M059J (cell line): ENCODE measurements around the gene ZNF436. TPM values are rescaled to one million over a fixed set of nuclear protein-coding genes. Genes with fewer than 3 reads are reported as not detected.
A peak's percentile ranks its signal among the peaks of the same experiment; 100 is the strongest.

Experiments
- DNase-seq: peaks from one replicate; pipeline ENCODE4 v3.0.0-alpha.2; 2012; ENCODE audit warnings: low read depth
- total RNA-seq: library from RNA; depleted of rRNA; stranded (reverse); fragments of >200 nt; shearing (Covaris generic); gene quantifications from 2 replicates; pipeline ENCODE4 v1.2.3, GENCODE V29; 2014; rRNA removed

The ZNF436 gene
- 18.3 and 18.6 TPM in 2 replicates for total RNA-seq

GRCh38 chr1:23369335-23370013 is at the start of gene ZNF436:
Gene ZNF436 (minus strand): TSS chr1:23369836. CDS start chr1:23368005, 1,831 bp downstream.
- peak; percentile 90 for DNase-seq

- no peak for DNase-seq
Observed at GRCh38 chr1:23419180-23419579, 49.5 kb upstream of the ZNF436 start.

GRCh38 chr1:23417570-23417969 is 47.9 kb upstream of the ZNF436 start:
- DNase-seq, result peak; percentile 20

GRCh38 chr1:23416964-23417363 is 47.3 kb upstream of the ZNF436 start:
- no peak for DNase-seq

GRCh38 chr1:23408797-23409290 is 39.2 kb upstream of the ZNF436 start:
- no peak for DNase-seq

- peak; percentile 23 for DNase-seq
Observed at GRCh38 chr1:23407016-23407630, 37.5 kb upstream of the ZNF436 start.

GRCh38 chr1:23405946-23406345 is 36.3 kb upstream of the ZNF436 start:
- no peak for DNase-seq

- DNase-seq, result peak; percentile 100
Observed at GRCh38 chr1:23403735-23404486, 34.3 kb upstream of the ZNF436 start.

- DNase-seq, result no peak
Observed at GRCh38 chr1:23403355-23403734, 33.7 kb upstream of the ZNF436 start.

GRCh38 chr1:23403038-23403336 is 33.4 kb upstream of the ZNF436 start:
- peak; percentile 94 for DNase-seq

GRCh38 chr1:23402286-23403037 is 32.8 kb upstream of the ZNF436 start:
- DNase-seq, result peak; percentile 71

- DNase-seq, result peak; percentile 36
Observed at GRCh38 chr1:23401313-23401712, 31.7 kb upstream of the ZNF436 start.

GRCh38 chr1:23400324-23401114 is 30.9 kb upstream of the ZNF436 start:
- DNase-seq, result no peak

- no peak for DNase-seq
Observed at GRCh38 chr1:23399229-23399628, 29.6 kb upstream of the ZNF436 start.

- DNase-seq, result no peak
Observed at GRCh38 chr1:23397908-23398307, 28.3 kb upstream of the ZNF436 start.

GRCh38 chr1:23396380-23396779 is 26.7 kb upstream of the ZNF436 start:
- DNase-seq, result no peak

- no peak for DNase-seq
Observed at GRCh38 chr1:23395849-23396248, 26.2 kb upstream of the ZNF436 start.

- no peak for DNase-seq
Observed at GRCh38 chr1:23395154-23395724, 25.6 kb upstream of the ZNF436 start.

- peak; percentile 91 for DNase-seq
Observed at GRCh38 chr1:23394684-23395083, 25.0 kb upstream of the ZNF436 start.

GRCh38 chr1:23394181-23394580 is 24.5 kb upstream of the ZNF436 start:
- peak; percentile 95 for DNase-seq

- DNase-seq, result peak; percentile 94
Observed at GRCh38 chr1:23393706-23394105, 24.1 kb upstream of the ZNF436 start.
